Upper lobe of left lung (tissue), 4 donors: Measurements from ENCODE around the gene ABR.

Source experiments
- EP300 ChIP-seq, 4 donors: sonication (generic); formaldehyde crosslinking; IDR thresholded peaks; one replicate each; pipeline ENCODE4 v1.5.1; 2017; ENCODE audit warnings: antibody characterized with exemption in 4 of 4, control low read depth in 2 of 4
- POLR2AphosphoS5 ChIP-seq, 2 donors: sonication (generic); formaldehyde crosslinking; IDR thresholded peaks; one replicate each; pipeline ENCODE4 v1.5.1; 2017; ENCODE audit warnings: antibody characterized with exemption in 2 of 2
- TF ChIP-seq, protein P1 (sequence below), 6 experiments: fragments of 450-650 bp in 4 of 6; fragments of 200-600 bp in 2 of 6; sonication (generic) in 2 of 6; IDR thresholded peaks; one replicate each; pipeline ENCODE4 v1.5.1; 2016 to 2019; ENCODE audit warnings: antibody characterized with exemption in 6 of 6

DNA sequence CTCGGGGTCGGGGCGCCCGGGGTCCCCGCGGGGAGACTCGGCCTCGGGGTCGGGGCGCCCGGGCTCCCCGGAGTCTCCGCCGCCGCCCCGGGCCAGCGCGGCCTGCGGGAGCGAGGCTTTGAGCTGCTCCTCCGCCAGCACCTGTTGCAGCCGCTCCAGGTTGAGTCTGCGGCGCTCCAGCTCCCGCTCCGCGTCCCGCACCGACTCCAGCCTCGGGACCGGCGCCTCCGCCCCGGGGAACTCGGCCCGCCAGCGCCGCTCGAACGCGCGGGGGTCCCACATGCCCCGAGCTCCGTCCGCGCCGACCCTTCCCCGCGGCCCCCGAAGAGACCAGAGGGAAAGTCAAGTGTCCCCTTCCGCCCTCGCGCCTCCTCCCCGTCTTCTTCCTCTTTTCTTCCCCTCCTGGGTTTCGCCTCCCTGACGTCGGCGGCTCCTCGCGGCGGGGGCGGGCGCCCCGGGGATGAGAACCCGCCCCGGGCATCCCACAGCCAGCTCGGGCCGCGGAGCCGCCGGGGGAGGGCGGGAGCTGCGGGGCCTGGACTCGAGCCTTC lies 49.6 kb upstream of the ABR start:
- TF ChIP-seq, protein P1, sequence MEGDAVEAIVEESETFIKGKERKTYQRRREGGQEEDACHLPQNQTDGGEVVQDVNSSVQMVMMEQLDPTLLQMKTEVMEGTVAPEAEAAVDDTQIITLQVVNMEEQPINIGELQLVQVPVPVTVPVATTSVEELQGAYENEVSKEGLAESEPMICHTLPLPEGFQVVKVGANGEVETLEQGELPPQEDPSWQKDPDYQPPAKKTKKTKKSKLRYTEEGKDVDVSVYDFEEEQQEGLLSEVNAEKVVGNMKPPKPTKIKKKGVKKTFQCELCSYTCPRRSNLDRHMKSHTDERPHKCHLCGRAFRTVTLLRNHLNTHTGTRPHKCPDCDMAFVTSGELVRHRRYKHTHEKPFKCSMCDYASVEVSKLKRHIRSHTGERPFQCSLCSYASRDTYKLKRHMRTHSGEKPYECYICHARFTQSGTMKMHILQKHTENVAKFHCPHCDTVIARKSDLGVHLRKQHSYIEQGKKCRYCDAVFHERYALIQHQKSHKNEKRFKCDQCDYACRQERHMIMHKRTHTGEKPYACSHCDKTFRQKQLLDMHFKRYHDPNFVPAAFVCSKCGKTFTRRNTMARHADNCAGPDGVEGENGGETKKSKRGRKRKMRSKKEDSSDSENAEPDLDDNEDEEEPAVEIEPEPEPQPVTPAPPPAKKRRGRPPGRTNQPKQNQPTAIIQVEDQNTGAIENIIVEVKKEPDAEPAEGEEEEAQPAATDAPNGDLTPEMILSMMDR (IDR thresholded peaks at IDR 0.05): no peak
- TF ChIP-seq EP300 (IDR thresholded peaks at IDR 0.05): no peak
- TF ChIP-seq POLR2AphosphoS5 (IDR thresholded peaks at IDR 0.05): peak in 1 of 2 donors; percentile 70
